Measurements from ENCODE around the gene RAB36. TPM values are rescaled to one million over a fixed set of nuclear protein-coding genes. Genes with fewer than 3 reads are reported as not detected.

Gene RAB36
- total RNA-seq, 4 donors from 2014 or later, result 1.0 to 2.5 (median 1.7) TPM; not detected in 1

- no peaks in the 10 kb centered on the region for H3K36me3 ChIP-seq
- no peak for DNase-seq
- H3K9me3 ChIP-seq, result peaks cover 0 to 4% (median 0%) of the 10 kb centered on the region in 4 donors
- H3K27me3 ChIP-seq, result no peaks in the 10 kb centered on the region
- H3K27ac ChIP-seq, result no peak overlapping the region
- no peak for TF ChIP-seq CTCF (IDR thresholded peaks at IDR 0.05)
- no peak for TF ChIP-seq POLR2A (IDR thresholded peaks at IDR 0.05)
- no peak overlapping the region for H3K4me3 ChIP-seq
- peaks cover 0 to 21% (median 8%) of the 10 kb centered on the region in 4 donors for H3K4me1 ChIP-seq
Measured at GRCh38 chr22:23176645-23177027, 31.4 kb downstream of the RAB36 start.

- Histone ChIP-seq H3K36me3 (no peaks in the 10 kb centered on the region), H3K4me3 (no peak overlapping the region), H3K9me3 (peaks cover 0 to 4% (median 0%) of the 10 kb centered on the region in 4 donors), H3K27ac (no peak overlapping the region), H3K27me3 (no peaks in the 10 kb centered on the region), H3K4me1 (peaks cover 0 to 26% (median 14%) of the 10 kb centered on the region in 4 donors)
- TF ChIP-seq CTCF (IDR thresholded peaks at IDR 0.05) (no peak), POLR2A (IDR thresholded peaks at IDR 0.05) (no peak)
- DNase-seq, result no peak
Measured at GRCh38 chr22:23177197-23177596, 31.9 kb downstream of the RAB36 start.

GRCh38 chr22:23178512-23179254, 33.4 kb downstream of the RAB36 start:
- Histone ChIP-seq H3K27ac (peak overlapping the region in 3 of 4 donors; percentile 57 to 90 (median 77)), H3K4me1 (peaks cover 6 to 41% (median 24%) of the 10 kb centered on the region in 4 donors)

GRCh38 chr22:23179381-23180299, 34.4 kb downstream of the RAB36 start:
- Histone ChIP-seq H3K27ac (peak overlapping the region; percentile 55 to 90 (median 67)), H3K27me3 (no peaks in the 10 kb centered on the region), H3K4me3 (peak overlapping the region; percentile 60 to 90 (median 72)), H3K36me3 (no peaks in the 10 kb centered on the region), H3K4me1 (peaks cover 6 to 45% (median 25%) of the 10 kb centered on the region in 4 donors), H3K9me3 (peaks cover 0 to 4% (median 0%) of the 10 kb centered on the region in 4 donors)
- TF ChIP-seq CTCF (IDR thresholded peaks at IDR 0.05) (no peak), POLR2A (IDR thresholded peaks at IDR 0.05) (no peak)
- no peak for DNase-seq

More at GRCh38 chr22:23178512-23179254, 33.4 kb downstream of the RAB36 start:
- no peaks in the 10 kb centered on the region for H3K27me3 ChIP-seq
- H3K4me3 ChIP-seq, result no peak overlapping the region
- DNase-seq, result peak; percentile 41 to 81 (median 81)
- peaks cover 0 to 4% (median 0%) of the 10 kb centered on the region in 4 donors for H3K9me3 ChIP-seq
- H3K36me3 ChIP-seq, result no peaks in the 10 kb centered on the region
- TF ChIP-seq CTCF (IDR thresholded peaks at IDR 0.05), result peak; percentile 87 to 97 (median 92)
- TF ChIP-seq POLR2A (IDR thresholded peaks at IDR 0.05), result no peak

GRCh38 chr22:23180301-23180892, 35.1 kb downstream of the RAB36 start, which contains the start of gene BCR:
Gene BCR (plus strand): TSS chr22:23180509. CDS start chr22:23180961, 452 bp downstream.
- no peaks in the 10 kb centered on the region for H3K36me3 ChIP-seq
- H3K4me1 ChIP-seq, result peaks cover 6 to 45% (median 25%) of the 10 kb centered on the region in 4 donors
- H3K9me3 ChIP-seq, result peaks cover 0 to 4% (median 0%) of the 10 kb centered on the region in 4 donors
- peak within 1 kb of the TSS; percentile 55 to 90 (median 70) for H3K27ac ChIP-seq
- DNase-seq, result peak; percentile 66 to 86 (median 83)
- peak within 1 kb of the TSS; percentile 60 to 90 (median 72) for H3K4me3 ChIP-seq
- H3K27me3 ChIP-seq, result no peaks in the 10 kb centered on the region
- TF ChIP-seq POLR2A (IDR thresholded peaks at IDR 0.05), result peak; percentile 10 to 89
- no peak for TF ChIP-seq CTCF (IDR thresholded peaks at IDR 0.05)
